NCI-H2171 (cell line): ENCODE results near the gene UGT1A1.

Experiments used
- DNase-seq: peaks from one replicate; lab custom pipeline; 2025; lab: John Stamatoyannopoulos, UW

Gene UGT1A1

GRCh38 chr2:233758141-233758540 is 1.9 kb upstream of the UGT1A1 start:
- no peak for DNase-seq

- DNase-seq = no peak
Measured at GRCh38 chr2:233758849-233759248, 1.2 kb upstream of the UGT1A1 start.

DNA sequence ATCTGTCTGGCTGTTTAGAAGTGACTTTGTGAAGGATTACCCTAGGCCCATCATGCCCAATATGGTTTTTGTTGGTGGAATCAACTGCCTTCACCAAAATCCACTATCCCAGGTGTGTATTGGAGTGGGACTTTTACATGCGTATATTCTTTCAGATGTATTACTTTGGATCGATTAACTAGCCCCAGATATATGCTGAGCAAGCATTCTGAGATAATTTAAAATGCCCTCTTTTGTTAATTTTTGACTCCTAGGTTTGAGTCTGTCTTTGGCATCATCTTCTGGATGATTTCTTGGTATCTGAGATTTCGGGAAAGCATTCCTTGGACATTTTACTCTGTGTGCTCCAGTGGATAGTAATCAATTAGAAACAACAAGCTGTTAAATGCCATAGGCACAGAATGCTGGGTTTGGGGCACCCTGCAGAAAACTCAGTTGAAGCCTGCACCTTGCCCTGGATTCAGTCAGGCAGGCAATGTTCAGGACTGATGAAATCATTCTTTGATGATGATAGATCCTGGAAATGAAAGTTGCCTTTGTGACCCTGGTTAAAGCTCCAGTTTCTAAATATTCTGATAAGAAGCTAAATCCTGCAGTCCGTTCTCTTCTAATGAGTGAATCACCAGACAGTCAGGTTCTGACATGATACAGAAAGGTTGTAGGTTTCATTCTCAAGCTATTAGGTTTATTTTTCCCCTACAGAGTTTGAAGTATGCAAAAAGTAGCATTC is 1.1 kb downstream of the UGT1A1 start:
- no peak for DNase-seq

GRCh38 chr2:233764264-233764663 is 4.2 kb downstream of the UGT1A1 start:
- DNase-seq = no peak

DNA sequence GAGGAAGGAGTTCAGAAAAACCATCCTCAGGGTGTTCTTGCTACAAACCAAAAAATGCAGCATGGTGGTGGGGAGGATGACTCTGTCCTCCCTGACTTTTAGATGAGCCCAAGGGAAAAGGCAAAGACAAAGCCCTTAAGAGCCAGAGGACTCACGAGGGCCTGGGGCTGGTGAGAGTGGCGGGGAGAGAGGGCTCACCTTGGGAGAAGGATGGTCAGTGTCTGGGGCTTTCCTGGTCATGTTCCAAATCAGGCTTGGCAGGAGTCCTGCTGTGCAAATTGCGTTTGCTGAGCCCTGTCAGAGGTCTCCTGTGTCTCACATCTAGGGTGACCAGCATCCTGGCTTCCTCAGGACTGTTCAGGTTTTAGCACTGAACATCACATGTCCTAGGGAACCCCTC is 4.7 kb downstream of the UGT1A1 start:
- DNase-seq = no peak

DNA sequence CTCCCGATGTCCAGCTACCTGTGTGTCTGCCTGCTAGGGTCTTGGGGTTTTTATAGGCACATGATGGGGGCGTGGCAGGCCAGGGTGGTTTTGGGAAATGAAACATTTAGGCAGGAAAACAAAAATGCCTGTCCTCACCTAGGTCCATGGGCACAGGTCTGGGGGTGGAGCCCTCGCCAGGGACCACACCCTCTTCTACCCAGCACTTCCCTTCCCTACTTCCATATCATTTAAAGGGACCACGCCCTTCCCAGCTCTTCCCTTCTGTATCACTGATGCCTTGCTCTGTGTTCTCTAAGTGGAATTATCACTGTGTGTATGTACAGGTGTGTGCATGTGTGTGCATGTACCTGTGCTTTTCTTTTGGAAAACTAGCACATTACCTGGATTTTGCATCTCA is 6.3 kb downstream of the UGT1A1 start:
- no peak for DNase-seq

- no peak for DNase-seq
Measured at GRCh38 chr2:233768076-233768475, 8.0 kb downstream of the UGT1A1 start.

DNA sequence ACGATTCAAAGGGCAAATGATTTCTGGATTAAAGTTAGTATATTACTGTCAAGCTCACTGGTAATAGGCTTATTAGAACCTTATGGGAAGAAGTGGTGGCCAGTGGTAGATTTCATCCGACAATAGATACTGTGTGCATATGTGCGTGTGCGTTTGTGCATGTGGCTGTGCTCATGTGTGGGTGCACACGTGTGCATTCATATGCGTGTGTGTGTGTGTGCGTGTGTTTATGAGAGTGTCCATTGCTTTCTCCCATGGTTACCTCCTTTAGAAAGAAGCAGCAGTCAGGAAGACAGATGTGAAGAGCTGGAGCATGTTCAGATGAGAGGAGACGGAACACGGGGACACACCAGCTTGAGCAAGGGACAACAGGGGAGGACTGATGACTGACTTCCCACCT is 9.2 kb downstream of the UGT1A1 start:
- no peak for DNase-seq

DNA sequence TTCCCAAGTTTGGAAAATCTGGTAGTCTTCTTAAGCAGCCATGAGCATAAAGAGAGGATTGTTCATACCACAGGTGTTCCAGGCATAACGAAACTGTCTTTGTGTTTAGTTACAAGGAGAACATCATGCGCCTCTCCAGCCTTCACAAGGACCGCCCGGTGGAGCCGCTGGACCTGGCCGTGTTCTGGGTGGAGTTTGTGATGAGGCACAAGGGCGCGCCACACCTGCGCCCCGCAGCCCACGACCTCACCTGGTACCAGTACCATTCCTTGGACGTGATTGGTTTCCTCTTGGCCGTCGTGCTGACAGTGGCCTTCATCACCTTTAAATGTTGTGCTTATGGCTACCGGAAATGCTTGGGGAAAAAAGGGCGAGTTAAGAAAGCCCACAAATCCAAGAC is 12.1 kb downstream of the UGT1A1 start:
- DNase-seq = no peak

DNA sequence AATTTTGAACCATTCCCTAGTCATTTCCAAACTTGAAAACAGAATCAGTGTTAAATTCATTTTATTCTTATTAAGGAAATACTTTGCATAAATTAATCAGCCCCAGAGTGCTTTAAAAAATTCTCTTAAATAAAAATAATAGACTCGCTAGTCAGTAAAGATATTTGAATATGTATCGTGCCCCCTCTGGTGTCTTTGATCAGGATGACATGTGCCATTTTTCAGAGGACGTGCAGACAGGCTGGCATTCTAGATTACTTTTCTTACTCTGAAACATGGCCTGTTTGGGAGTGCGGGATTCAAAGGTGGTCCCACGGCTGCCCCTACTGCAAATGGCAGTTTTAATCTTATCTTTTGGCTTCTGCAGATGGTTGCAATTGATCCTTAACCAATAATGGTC is 12.5 kb downstream of the UGT1A1 start:
- no peak for DNase-seq

GRCh38 chr2:233773854-233774253 is 13.8 kb downstream of the UGT1A1 start:
- no peak for DNase-seq

DNA sequence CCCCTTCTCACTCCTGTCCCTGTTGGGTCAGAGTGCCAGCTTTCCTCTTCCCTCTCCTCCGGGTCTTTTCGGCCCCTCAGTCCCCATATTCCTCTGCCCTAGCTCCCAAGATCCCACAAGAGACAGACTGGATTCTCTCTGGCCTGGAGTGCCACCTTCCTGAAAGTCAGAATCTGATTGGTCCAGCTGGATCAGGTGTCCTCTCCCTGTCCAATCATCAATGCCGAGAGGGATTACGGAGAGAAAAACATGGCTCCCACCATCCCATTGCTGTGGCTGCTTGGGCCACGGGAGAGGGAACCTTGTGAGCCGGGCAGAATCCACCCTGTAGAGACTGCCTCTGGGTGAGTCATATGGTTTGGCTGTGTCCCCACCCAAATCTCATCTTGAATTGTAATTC is 15.3 kb downstream of the UGT1A1 start:
- DNase-seq = no peak

GRCh38 chr2:233778030-233778429 is 18.0 kb downstream of the UGT1A1 start, which contains the start of gene MROH2A:
MROH2A (plus strand) TSS chr2:233778330; CDS start chr2:233779359, 1,029 bp downstream.
- no peak for DNase-seq

- no peak for DNase-seq
Measured at GRCh38 chr2:233779722-233780121, 19.7 kb downstream of the UGT1A1 start.

GRCh38 chr2:233780771-233781170 is 20.7 kb downstream of the UGT1A1 start:
- DNase-seq = no peak

DNA sequence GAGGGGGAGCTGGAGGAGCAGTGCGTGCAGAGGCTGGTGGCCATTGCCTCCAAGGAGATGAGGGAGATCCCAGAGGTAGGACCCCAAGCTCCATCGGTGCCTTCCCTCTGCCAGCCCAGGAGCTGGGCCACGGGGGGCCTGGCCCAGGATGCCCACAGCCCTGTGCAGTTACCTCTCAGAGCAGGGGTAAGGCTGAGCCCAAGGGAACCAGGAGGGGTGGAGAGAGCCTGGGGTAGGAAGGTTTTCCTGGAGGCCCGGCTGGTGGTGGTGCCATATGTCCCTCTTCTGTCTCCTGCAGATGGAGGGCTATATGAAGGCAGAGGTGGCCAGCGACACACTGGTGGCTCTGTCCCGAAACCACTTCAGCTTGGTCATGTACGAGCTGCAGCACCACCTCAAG is 29.5 kb downstream of the UGT1A1 start:
- no peak for DNase-seq

- no peak for DNase-seq
Measured at GRCh38 chr2:233791151-233791882, 31.2 kb downstream of the UGT1A1 start.

DNA sequence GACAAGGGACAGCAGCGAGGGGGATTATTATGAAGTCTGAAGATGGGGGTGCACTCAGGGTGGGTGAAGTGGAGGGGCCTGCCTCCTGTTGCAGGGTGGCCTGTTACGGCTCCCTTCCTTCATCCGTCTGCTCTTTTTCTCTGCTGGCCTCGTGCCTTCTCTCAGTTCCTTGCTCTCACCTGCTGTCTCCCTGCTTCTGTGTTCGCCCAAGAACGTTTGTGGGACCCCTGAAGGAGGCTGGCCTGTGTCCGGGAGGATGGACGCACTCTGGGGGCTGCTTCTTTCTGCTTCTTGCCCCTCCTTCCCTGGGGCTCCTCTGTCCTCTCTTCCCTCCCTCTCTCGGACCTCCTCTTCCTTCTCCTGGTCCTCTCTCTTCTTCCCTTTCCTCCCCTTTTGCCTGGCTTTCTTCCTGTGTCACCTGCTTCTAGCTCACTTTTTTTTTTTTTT is 31.8 kb downstream of the UGT1A1 start:
- DNase-seq = no peak

- no peak for DNase-seq
Measured at GRCh38 chr2:233792720-233793119, 32.6 kb downstream of the UGT1A1 start.

GRCh38 chr2:233793465-233794127 is 33.5 kb downstream of the UGT1A1 start:
- no peak for DNase-seq

DNA sequence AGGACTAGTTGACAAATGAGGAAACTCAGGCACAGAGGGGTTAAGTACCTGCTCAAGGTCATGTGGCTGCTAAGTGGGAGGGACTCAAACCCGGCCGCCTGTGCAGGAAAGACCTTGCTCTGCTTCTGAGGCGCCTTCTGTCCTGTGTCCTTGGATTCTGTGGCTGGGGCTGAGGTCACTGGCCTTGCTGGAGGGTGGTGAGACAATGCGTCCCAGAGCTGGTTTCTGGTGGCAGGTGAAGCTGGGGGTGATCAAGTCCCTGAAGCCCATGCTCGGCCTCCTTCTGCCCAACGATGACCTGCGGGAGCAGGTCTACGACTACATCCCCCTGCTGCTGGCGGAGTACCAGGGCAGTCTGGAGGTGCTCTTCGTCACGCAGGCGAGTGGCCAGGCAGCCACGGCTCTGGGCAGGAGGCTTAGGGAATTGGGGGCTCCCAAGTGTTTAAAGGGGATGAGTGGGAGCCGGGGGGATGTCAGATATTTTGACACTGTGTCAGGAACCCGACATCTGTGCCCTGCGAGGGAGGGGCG is 34.1 kb downstream of the UGT1A1 start:
- DNase-seq = no peak

DNA sequence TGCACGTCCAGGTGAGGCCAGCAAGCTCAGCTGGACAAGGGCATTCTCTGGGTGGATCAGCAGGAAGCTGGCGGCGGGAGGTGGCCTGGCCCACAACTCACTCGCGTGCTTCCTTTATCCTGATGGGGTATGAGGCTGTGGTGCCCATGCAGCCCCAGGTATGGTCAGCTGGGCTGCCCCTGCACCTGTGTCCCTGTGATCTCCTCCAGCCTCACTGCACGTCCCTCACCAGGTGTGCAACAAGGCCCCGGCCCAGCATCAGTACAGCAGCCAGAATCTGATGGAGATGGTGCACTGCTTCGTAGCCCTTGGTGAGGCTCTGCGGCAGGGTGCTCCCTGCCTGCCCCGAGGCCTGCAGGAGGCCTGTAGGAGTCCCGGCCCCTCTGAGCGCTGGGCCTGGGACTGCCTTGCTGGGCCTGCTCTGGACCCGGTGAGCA is 35.7 kb downstream of the UGT1A1 start:
- DNase-seq = no peak

DNA sequence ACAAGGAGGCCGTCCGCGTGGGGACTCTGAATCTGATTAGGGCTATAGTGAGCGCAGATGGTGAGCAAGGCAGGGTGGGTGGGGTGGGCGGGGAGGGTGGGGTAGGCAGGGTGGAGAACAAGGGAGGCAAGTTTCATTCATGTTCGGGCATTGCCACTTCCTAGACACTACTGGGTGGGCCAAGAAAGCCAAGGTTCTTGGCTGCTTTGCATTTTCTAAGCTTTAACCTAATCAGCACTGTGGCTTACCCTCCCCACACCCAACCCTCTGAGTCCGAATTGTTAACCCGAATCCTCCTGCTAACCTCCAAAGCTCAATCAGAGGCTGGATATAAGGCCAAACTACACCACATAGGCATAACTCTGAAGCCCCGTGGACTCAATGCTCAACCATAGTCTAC is 36.2 kb downstream of the UGT1A1 start:
- no peak for DNase-seq
